ENCODE results near the gene ACOT13. TPM values are rescaled to one million over a fixed set of nuclear protein-coding genes. Genes with fewer than 3 reads are reported as not detected.
"Not testable (repeated sequence)": the region's sequence is repeated elsewhere in the genome, so short reads cannot be mapped to it uniquely, and the experiment has no call there.

ACOT13 gene
- total RNA-seq, 1 donor from 2014 or later: 42.3 TPM

GRCh38 chr6:24650365-24650764 lies 16.5 kb upstream of the ACOT13 start:
- H3K4me1 Mint-ChIP-seq (ENCODE audit: low read depth): peaks cover 25% of the 10 kb centered on the region
- no peak overlapping the region for H3K27ac Mint-ChIP-seq
- H3K9me3 Mint-ChIP-seq (ENCODE audit: low read depth): no peaks in the 10 kb centered on the region
- no peak overlapping the region for H3K4me3 Mint-ChIP-seq (ENCODE audit: low read depth)
- peaks cover 24% of the 10 kb centered on the region for H3K36me3 Mint-ChIP-seq (ENCODE audit: insufficient read depth)
- TF ChIP-seq CTCF (IDR thresholded peaks at IDR 0.05; ENCODE audit: unreplicated experiment): no peak
- no peak for DNase-seq (ENCODE audit: low spot score, unreplicated experiment)
- H3K27me3 Mint-ChIP-seq: peaks cover 2% of the 10 kb centered on the region

DNA sequence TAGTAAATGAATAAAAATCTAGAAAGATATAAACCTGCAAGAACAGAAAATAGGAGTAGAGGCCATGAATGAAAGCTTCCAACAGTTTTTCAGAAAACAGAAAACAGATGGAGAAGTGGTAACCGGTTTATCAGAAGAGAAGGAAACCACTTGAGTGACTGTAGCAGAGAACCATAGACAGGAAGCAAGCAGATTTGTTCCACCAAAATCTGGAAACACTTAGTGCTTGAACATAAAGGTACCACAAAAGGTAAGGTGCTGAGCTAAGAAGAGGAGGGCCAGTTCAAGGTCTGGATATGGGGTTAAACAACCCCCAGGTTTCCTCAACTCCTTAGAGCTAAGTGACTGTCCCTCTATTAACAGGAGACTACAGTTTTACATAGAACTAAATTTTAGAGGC lies 11.7 kb upstream of the ACOT13 start:
- H3K4me3 Mint-ChIP-seq (ENCODE audit: low read depth): no peak overlapping the region
- no peaks in the 10 kb centered on the region for H3K27me3 Mint-ChIP-seq
- TF ChIP-seq CTCF (IDR thresholded peaks at IDR 0.05; ENCODE audit: unreplicated experiment): no peak
- H3K27ac Mint-ChIP-seq: no peak overlapping the region
- H3K36me3 Mint-ChIP-seq (ENCODE audit: insufficient read depth): peaks cover 36% of the 10 kb centered on the region
- no peak for DNase-seq (ENCODE audit: low spot score, unreplicated experiment)
- H3K9me3 Mint-ChIP-seq (ENCODE audit: low read depth): no peaks in the 10 kb centered on the region
- peaks cover 37% of the 10 kb centered on the region for H3K4me1 Mint-ChIP-seq (ENCODE audit: low read depth)

DNA sequence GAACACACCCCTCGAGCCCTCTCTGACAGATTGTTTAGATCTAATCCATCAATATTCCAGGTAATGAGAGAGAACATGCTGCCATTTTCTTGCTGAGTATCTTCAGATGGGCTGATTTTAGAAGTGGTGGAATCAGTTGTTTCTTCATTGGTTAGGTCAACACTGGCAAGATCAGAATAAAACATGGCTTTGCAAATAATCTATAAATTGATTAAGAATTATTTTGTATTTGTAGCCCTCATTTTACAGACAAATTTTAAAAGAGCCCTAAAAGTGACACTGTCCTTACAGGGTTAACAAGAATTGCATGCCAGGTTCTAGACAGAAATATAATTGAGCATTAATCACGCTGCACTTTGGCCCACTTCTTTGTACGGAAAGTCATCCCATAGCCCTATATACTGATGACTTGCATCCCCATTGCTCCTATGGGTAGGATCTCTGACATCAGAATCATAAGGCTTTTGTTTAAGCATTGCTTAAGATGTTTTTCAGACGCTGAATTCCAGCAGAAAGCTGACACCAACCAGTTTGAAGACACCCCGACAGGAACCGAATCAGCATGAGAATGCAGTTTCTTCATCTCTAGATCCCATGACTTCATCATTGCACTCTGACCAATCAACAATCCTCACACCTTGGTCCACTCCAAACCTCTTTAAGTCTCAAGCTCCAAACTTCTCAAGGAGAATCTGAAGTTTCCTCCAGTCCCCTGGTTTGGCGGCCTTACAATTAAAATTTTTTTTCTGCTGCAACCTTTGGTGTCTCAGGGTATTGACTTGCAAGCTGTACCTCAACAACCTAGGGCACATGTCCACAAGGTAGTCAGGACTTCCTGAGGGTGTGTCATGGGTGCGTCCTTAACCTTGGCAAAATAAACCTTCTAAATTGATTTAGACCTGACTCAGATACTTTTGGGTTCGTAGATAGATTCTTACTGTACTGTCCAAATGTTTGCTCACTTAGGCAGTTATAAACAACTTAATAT lies 8.0 kb upstream of the ACOT13 start:
- Mint-ChIP-seq H3K27me3 (no peaks in the 10 kb centered on the region), H3K4me3 (ENCODE audit: low read depth) (no peak overlapping the region), H3K9me3 (ENCODE audit: low read depth) (no peaks in the 10 kb centered on the region), H3K27ac (no peak overlapping the region), H3K36me3 (ENCODE audit: insufficient read depth) (peaks cover 34% of the 10 kb centered on the region), H3K4me1 (ENCODE audit: low read depth) (peaks cover 50% of the 10 kb centered on the region)
- DNase-seq (ENCODE audit: low spot score, unreplicated experiment): no peak
- TF ChIP-seq CTCF (IDR thresholded peaks at IDR 0.05; ENCODE audit: unreplicated experiment): no peak

DNA sequence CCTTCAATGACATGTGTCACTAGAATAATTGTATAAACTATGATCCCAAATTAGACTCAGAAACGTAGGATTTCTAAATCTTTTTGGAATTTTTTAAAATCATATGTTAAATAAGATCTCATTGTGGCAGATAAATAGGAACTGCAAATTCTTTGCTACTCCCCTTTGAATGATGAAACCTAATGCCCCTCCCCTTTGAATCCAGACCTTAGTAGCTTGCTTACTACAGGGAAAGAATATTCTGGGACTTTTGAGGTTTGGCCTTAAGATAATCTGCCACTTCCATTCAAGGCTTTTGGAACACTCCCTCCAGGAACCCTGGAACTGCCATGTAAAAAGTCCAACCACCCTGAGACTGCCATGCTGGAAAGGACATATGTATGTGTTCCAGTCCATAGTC lies 7.3 kb upstream of the ACOT13 start:
- DNase-seq (ENCODE audit: low spot score, unreplicated experiment): no peak
- H3K36me3 Mint-ChIP-seq (ENCODE audit: insufficient read depth): peaks cover 33% of the 10 kb centered on the region
- TF ChIP-seq CTCF (IDR thresholded peaks at IDR 0.05; ENCODE audit: unreplicated experiment): no peak
- H3K27me3 Mint-ChIP-seq: no peaks in the 10 kb centered on the region
- no peak overlapping the region for H3K27ac Mint-ChIP-seq
- H3K9me3 Mint-ChIP-seq (ENCODE audit: low read depth): no peaks in the 10 kb centered on the region
- peaks cover 56% of the 10 kb centered on the region for H3K4me1 Mint-ChIP-seq (ENCODE audit: low read depth)
- no peak overlapping the region for H3K4me3 Mint-ChIP-seq (ENCODE audit: low read depth)

DNA sequence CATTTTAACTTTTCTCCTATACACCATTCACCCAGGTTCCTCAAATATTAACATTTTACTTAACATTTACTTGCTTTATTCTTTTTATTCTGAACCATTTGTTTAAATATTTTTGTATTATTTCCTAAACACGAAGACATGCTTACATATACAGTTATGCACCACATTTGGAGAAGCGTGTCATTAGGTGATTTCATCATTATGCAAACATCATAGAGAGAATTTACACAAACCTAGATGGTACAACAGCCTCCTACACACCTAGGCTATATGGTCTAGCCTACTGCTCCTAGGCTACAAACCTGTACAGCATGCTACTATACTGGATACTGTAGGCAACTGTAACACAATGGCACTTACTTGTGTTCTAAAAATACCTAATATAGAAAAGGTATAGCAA lies 6.8 kb upstream of the ACOT13 start:
- H3K27me3 Mint-ChIP-seq: no peaks in the 10 kb centered on the region
- H3K4me3 Mint-ChIP-seq (ENCODE audit: low read depth): no peak overlapping the region
- TF ChIP-seq CTCF (IDR thresholded peaks at IDR 0.05; ENCODE audit: unreplicated experiment): no peak
- no peak overlapping the region for H3K27ac Mint-ChIP-seq
- peaks cover 61% of the 10 kb centered on the region for H3K4me1 Mint-ChIP-seq (ENCODE audit: low read depth)
- peaks cover 34% of the 10 kb centered on the region for H3K36me3 Mint-ChIP-seq (ENCODE audit: insufficient read depth)
- no peak for DNase-seq (ENCODE audit: low spot score, unreplicated experiment)
- H3K9me3 Mint-ChIP-seq (ENCODE audit: low read depth): no peaks in the 10 kb centered on the region

GRCh38 chr6:24661759-24662158 lies 5.1 kb upstream of the ACOT13 start:
- Mint-ChIP-seq H3K4me3 (ENCODE audit: low read depth) (peak overlapping the region; percentile 44), H3K36me3 (ENCODE audit: insufficient read depth) (peaks cover 27% of the 10 kb centered on the region)
- H3K27me3 Mint-ChIP-seq: not testable (repeated sequence)

More at GRCh38 chr6:24661759-24662158, 5.1 kb upstream of the ACOT13 start:
- H3K9me3 Mint-ChIP-seq (ENCODE audit: low read depth); DNase-seq (ENCODE audit: low spot score, unreplicated experiment): not testable (repeated sequence)
- peak overlapping the region; percentile 96 for H3K27ac Mint-ChIP-seq
- peaks cover 51% of the 10 kb centered on the region for H3K4me1 Mint-ChIP-seq (ENCODE audit: low read depth)
